GM12891 (cell line): ENCODE measurements around the gene KCNH1.

Experiments used
- DNase-seq: peaks from one replicate; pipeline ENCODE4 v3.0.0; 2011; ENCODE audit warnings: low spot score; ENCODE audit not compliant: insufficient read length
- FAIRE-seq: peaks from 2 replicates; lab custom pipeline; 2011; peaks lifted over from hg19 to GRCh38; lab: Jason Lieb, UNC
- PAX5 ChIP-seq: IDR thresholded peaks from 2 replicates; pipeline ENCODE4 v1.6.1; 2011; ENCODE audit warnings: low read length, moderate library complexity, mild to moderate bottlenecking; ENCODE audit not compliant: insufficient read depth, severe bottlenecking
- POLR2A ChIP-seq: IDR thresholded peaks from 2 replicates; pipeline ENCODE4 v1.6.1; 2011; ENCODE audit warnings: low read depth, low read length, control low read depth
- POLR2AphosphoS5 ChIP-seq: IDR thresholded peaks from 2 replicates; pipeline ENCODE4 v1.6.1; 2011; ENCODE audit warnings: low read depth, low read length, control low read depth
- POU2F2 ChIP-seq: IDR thresholded peaks from 2 replicates; pipeline ENCODE4 v1.6.1; 2011; ENCODE audit warnings: low read depth, mild to moderate bottlenecking, control low read depth, low read length, moderate library complexity
- SPI1 ChIP-seq: IDR thresholded peaks from 2 replicates; pipeline ENCODE4 v1.6.1; 2011; ENCODE audit warnings: low read depth, low read length, control low read depth
- TAF1 ChIP-seq: IDR thresholded peaks from 2 replicates; pipeline ENCODE4 v1.6.1; 2011; ENCODE audit warnings: low read depth, low read length, control low read depth

Gene KCNH1

DNA sequence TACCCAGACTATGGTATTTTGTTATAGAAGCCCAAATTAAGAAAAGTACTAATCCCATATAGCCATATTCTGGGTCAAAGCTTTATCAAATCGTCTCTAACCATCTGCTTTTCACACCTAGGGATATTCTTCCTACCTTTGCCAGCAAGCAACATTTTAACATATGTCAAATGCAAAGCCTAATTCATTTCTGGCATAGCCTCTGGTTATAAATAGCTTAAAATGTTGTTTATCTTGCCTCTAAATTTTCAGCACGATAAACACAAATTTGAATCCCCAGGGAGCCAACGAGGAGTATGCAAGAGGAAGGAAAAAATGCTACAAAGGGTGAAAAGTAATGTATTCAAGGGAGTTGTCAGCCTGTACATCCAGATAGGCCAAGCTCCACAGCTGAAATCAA, 357.2 kb downstream of the KCNH1 start:
- no peak for TF ChIP-seq POU2F2
- TF ChIP-seq POLR2AphosphoS5, result no peak
- no peak for TF ChIP-seq POLR2A
- TF ChIP-seq TAF1, result no peak
- TF ChIP-seq SPI1, result no peak
- TF ChIP-seq PAX5, result no peak

DNA sequence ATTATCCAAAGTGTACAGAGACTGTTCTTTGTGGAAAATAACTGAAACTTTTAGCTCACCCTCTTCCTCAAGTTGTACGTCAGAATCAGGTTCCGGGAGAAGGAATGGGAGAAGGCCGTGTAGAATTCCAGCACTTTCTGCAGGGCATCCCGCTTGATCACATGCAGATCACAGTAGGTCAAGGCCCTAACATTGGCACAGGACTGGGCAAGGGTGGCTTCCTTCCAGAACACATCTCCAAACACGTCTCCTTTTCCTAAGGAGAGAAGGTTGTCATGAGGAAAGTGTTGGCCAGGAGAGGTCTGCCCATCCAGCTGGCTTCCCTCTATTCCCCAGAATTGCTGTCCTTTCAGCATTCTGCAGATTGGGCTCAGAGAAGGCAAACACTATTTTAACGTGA, 358.7 kb downstream of the KCNH1 start:
- TF ChIP-seq POU2F2 (no peak), PAX5 (no peak), POLR2AphosphoS5 (no peak), SPI1 (no peak)
- FAIRE-seq (no peak), DNase-seq (no peak)

More for the DNA sequence above, 357.2 kb downstream of the KCNH1 start:
- FAIRE-seq (no peak), DNase-seq (no peak)

DNA sequence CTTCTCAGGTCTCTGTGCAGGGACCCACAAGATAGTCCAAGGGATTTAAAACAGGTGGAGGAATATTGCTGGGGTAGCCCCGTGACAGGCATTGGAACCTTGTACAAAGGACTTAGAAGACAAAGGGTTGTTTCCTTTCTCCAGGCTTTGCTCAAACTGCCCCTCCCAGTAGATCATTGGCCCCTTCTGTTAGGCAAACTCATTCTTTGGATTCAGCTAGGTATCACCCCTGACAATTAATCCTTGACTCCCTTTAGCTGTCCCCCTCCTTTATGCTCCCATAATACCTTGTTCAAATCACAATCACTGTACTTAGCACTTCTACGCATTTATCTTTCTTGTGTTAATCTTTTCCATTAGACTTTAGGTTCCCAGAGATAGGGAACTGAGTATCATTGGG, 360.5 kb downstream of the KCNH1 start:
- FAIRE-seq (no peak), DNase-seq (no peak)
- no peak for TF ChIP-seq POU2F2
- TF ChIP-seq TAF1, result no peak
- TF ChIP-seq POLR2A, result no peak
- no peak for TF ChIP-seq SPI1
- no peak for TF ChIP-seq POLR2AphosphoS5
- TF ChIP-seq PAX5, result no peak

DNA sequence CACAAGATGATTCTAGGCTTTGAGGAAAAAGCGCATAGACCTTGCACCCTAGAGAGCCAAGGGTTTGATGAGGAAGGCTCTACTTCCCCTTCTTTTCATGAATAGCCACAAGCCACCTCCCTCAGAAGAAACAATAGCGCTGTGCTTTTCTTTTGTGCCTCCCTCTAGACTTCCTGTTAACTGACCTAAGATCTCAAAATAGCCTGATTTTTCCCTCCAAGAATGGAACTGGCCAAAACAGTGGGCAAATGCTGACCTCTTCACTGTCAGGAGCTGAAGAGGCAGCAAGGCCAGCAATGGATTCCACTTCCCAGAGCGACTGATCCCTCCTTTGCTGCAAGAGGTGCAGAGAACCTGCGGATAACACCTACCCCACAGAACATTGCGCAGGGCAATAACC, 362.8 kb downstream of the KCNH1 start:
- no peak for TF ChIP-seq TAF1
- FAIRE-seq, result no peak
- DNase-seq, result no peak

DNA sequence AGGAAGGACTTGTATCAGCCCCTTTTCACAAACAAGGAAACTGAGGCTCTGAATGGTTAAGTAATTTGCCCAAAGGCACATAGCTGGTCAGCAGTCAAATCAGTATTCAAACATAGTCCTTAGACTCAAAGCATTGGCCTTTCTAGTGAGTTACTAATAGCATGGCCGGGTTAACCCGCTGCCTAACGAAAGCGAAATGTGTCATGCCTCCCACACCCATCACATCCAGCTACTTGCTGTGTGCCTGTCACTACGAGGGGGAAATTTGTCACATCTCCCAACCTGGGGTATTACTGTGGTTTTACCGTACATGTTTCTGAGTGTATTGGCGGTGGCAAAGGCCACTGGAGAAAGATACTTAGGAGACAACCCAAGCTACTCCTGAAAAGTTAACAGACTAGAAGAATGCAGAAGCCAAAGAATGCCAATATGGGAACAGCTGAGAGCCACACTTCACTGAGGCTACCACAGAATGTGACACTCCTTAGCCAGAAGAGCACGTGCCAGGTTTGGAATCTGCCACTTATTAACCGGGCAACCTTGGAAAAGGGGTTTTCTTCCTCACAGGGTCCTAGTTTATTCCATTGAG, 363.5 kb downstream of the KCNH1 start:
- TF ChIP-seq POLR2AphosphoS5 (no peak), POU2F2 (no peak), POLR2A (no peak), PAX5 (no peak), SPI1 (no peak)
- FAIRE-seq (no peak), DNase-seq (no peak)

DNA sequence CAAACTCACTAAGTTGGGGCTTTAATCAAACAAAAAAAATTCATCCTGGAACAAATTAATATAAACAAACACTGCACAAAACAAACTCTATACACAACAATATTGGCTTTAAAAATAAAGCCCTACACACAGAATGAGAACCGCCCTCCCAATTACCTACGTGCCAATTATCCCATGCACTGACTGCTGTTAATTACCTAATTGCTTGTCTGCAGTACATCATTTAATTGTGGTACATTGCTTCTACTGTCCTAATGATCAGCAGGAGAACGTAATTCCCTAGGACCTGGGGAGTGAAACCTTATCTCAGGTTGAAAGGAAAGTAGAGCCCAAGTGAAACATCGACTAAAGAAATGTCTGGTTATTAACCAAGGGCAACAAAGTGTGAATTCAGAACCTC, 364.5 kb downstream of the KCNH1 start:
- TF ChIP-seq PAX5, result no peak
- TF ChIP-seq POLR2A, result no peak
- TF ChIP-seq POLR2AphosphoS5, result no peak
- FAIRE-seq, result no peak
- DNase-seq, result no peak

DNA sequence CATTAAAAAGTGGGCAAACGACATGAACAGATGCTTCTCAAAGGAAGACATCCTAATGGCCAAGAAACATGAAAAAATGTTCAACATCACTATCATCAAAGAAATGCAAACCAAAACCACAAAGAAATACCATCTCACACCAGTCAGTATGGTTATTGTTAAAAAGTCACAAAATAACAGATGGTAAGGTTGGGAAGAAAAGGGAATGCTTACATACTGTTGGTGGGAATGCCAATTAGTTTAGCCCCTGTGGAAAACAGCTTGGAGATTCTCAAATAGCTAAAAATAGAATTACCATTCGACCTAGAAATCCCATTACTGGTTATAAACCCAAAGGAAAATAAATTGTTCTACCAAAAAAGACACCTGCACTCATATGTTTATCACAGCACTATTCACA, 369.4 kb downstream of the KCNH1 start:
- FAIRE-seq (no peak), DNase-seq (no peak)
- TF ChIP-seq SPI1 (no peak), POLR2AphosphoS5 (no peak), PAX5 (no peak), POLR2A (no peak), TAF1 (no peak), POU2F2 (no peak)

DNA sequence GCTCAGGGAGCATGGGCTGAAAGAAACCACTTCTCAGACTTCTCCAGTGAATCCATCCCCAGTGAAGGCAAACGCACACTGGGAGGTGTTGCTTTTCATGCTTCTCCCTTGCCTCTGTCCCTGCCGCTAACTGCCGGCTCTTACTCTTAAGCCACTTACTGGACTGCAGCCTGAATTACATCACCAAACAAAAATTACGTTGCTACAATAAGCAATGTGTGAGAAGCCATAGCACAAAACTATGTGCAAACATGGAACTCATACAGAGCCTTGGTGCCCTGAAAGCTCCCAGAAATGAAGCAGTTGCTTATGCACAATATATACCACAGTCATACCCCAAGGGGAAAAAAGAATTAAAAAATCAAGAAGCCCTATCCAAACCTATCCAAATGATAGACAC, 375.2 kb downstream of the KCNH1 start:
- TF ChIP-seq TAF1 (no peak), POU2F2 (no peak), POLR2AphosphoS5 (no peak), SPI1 (no peak), POLR2A (no peak), PAX5 (no peak)
- no peak for DNase-seq
- FAIRE-seq, result no peak

DNA sequence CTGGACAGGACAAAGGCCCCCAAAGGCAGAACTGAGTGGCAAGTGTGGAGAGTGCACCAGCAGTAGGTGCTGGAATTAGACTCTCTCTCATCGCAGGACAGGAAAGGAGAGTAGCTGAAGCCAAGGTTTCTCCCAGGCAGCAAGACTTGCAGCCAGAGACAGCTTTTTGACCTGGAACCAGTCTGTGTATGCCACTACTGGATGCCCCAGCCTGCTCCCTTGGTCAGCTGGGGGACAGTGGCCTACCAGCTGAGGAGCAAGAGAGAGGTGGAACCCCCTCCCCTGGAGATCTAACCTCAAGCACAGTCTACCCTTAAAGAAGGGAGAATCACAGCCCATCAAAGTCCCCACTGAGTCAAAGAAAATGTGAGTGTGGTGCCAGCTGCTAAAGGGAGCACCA, 375.7 kb downstream of the KCNH1 start:
- TF ChIP-seq TAF1, result no peak
- TF ChIP-seq POLR2AphosphoS5, result no peak
- no peak for TF ChIP-seq SPI1
- no peak for TF ChIP-seq POLR2A
- TF ChIP-seq PAX5, result no peak
- TF ChIP-seq POU2F2, result no peak
- no peak for FAIRE-seq
- DNase-seq, result no peak

DNA sequence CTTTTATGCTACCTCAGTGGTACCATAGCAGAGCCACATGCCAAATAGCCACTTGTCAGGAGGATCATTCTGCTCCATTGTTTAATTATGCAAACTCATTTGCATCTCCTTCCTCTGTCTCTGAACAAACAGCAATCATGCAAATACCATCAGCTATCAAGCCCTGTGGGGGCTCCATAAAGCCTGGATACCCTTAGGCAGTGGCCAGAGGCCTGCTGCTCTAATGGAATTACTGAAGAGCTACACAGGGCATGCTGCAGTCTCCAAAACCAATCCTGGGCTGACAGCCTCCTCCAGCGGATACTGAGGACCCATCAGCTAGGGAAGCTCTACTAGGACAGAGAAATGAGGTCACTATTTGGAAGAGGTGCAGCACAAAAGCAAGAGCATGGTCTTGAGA, 376.3 kb downstream of the KCNH1 start:
- FAIRE-seq (no peak), DNase-seq (no peak)
- TF ChIP-seq PAX5 (no peak), POU2F2 (no peak), POLR2AphosphoS5 (no peak), POLR2A (no peak), TAF1 (no peak)

DNA sequence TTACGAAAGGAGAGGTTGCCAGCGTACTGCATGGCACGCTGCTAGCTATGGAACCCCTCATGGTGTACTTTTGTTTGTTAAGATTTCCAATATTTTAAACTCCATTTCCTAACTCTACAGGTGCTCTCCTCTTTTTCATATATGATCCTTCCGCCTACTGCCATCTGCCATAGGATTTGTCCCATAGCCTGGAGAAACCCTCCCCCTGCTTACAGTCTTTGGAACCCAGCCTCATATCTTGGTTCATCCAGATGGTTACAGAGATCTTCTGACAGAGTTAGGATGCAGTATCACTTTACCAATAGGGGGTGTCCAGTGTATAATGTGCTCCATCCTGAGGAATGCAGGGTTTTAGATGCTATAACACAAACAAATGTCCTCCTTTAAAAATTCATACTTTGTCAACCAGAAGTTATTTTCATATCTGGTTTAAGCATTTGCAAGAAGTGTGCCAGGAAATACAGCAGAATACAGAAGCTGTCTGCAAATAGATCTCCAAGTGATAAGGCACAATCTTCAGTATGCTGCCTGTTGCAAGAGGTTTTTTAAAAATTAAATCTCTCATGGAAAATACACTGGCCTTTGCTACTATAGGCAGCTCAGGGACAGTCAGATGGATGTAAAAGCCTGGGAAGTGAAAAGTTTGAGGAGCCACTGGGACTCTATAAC, 377.8 kb downstream of the KCNH1 start:
- no peak for FAIRE-seq
- no peak for DNase-seq

More for the DNA sequence above, 377.8 kb downstream of the KCNH1 start:
- TF ChIP-seq SPI1 (no peak), POU2F2 (no peak), POLR2A (no peak)
